IPS-NIHi7 (cell line): ENCODE results near the gene C6orf89.

Source experiments
- DNase-seq: peaks from one replicate; pipeline ENCODE4 v3.0.0; 2012; ENCODE audit warnings: mixed read lengths; ENCODE audit errors: extremely low spot score

C6orf89 gene

DNA sequence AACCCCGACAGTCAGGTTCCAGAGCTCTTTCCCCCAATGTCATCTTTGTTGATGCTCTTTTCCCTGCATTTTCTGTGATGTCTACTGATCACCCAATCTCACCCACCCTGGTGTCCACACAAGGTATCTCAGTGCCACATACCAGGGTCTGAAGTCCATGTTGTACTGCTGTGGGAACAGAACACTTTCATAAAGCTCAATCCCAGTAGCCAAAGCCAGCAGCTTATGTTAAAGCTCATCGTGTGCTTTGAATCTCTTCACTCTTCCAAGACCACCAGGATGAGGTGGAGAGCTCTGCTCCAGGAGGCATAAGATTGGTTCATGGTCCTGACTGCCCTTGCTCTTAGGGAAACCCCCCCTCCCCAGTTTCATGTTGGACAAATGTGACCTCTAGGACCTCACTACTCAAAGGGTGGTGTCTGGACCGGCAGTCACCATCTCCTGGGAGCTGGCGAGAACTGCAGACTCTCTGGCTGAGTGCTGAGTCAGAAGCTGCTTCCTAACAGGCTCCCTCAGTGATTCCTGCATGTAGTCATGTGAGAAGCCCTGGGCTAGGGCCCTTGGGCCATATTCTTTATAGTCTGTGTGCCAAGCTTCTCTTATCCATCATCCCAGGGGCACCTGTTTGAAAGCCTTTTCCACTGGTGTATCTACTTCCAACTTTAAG lies 33.1 kb upstream of the C6orf89 start:
- no peak for DNase-seq

DNA sequence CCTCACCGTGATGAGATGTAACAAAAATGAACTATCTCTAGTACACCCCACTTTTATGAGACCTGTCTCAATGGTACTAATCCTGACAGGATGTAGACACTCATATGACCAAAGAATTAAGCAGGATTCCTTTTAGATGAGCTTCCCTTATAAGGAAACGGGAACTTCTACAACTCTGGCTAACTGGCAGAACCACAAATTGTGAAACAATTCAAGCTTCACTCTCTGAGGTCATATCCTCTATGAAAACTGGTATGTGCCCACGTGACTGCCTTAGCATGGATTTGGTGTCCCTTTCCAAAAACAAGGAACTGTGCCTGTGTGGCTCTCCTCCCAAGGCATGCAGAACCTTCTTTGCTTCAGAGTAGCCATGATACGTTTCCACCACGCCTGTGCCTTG lies 32.4 kb upstream of the C6orf89 start:
- no peak for DNase-seq

DNA sequence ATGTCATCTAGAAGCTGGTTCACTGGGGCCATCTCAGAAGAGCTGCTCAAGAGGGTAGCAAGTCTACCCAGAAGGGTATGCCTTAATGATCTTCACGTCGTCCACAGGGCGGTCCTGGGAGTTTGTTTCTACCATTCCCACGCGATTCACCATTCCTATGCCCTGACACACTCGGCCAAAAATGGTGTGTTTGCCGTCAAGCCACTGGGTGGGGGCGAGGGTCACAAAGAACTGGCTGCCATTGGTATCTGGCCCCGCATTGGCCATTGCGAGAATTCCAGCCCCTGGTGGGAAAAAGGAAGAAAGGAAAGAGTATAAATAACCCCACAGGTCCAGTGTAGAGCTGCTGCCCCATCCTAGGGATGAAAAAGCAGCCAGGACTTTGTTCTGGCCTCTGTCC lies 30.0 kb upstream of the C6orf89 start:
- DNase-seq, result no peak

DNA sequence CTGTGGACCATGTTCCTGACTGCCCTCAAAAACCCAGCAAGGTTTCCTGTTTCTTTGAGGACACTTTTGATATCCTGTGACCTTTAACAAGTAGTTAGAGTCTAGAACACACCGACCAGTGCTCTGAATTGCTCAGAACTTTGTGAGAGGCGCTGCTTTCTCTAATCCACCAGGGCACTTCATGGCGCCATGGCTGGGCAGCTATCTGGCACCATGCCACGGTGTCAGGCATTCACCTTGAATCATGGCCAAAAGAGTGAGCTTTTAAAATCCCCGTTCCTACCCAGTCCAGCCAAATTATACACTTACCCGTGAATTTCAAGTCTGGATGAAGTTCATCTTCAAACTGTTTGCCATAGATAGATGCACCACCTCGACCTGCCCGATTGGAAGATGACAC lies 29.5 kb upstream of the C6orf89 start:
- no peak for DNase-seq

DNA sequence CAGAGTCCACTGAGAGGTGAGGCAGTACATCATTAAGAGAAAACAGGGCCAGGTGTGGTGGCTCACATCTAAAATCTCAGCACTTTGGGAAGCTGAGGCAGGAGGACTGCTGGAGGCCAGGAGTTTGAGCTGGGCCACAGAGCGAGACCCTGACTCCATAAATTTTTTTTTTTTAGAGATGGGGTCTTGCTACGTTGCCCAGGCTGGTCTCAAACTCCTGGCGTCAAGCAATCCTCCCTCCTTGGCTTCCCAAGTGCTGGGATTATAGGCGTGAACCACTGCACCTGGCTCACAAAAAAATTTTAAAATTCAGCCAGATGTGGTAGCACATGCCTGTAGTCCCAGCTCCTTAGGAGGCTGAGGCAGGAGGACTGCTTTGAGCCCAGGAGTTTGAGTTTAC lies 28.4 kb upstream of the C6orf89 start:
- DNase-seq, result no peak

DNA sequence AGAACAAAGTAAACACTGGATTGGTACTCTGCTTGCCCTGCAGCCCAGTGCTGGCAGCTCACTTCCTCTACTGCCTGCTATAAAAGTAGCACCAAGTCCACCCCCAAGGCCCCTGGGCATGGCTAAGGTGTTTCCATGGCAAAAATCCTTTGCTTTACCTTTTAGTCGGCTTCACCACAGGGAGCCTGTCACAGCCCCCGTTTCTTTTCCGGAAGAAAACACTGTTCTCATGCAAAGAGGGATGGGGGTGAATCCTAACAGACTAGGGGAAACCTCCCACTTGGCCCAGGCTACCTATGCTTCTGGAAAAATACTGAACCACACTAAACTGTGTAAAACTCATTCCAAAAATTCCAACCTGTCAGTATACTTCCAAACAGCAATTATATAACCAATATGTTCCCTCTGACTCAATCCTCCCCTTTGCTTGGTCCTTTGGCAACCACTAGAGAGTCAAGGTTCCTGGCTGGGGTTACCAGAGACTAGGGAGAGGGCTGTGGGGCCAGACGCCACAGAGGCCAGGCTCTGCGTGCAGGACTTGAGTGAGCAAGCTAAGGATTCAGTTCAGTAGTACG lies 27.3 kb upstream of the C6orf89 start:
- DNase-seq, result peak; percentile 66

DNA sequence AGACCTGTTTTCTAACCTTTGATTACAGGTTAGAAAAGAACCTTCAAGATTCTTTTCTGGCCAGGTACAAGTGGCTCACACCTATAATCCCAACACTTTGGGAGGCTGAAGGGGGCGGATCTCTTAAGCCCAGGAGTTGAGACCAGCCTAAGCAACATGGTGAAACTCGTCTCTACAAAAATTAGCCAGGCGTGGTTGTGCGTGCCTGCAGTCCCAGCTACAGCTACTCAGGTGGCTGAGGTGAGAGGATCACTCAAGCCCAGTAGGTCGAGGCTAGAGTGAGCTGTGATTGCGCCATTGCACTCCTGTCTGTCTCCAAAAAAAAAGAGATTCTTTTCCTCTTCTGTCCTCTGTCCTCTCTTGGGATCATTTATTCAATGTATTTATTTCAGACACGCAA lies 25.6 kb upstream of the C6orf89 start:
- no peak for DNase-seq

DNA sequence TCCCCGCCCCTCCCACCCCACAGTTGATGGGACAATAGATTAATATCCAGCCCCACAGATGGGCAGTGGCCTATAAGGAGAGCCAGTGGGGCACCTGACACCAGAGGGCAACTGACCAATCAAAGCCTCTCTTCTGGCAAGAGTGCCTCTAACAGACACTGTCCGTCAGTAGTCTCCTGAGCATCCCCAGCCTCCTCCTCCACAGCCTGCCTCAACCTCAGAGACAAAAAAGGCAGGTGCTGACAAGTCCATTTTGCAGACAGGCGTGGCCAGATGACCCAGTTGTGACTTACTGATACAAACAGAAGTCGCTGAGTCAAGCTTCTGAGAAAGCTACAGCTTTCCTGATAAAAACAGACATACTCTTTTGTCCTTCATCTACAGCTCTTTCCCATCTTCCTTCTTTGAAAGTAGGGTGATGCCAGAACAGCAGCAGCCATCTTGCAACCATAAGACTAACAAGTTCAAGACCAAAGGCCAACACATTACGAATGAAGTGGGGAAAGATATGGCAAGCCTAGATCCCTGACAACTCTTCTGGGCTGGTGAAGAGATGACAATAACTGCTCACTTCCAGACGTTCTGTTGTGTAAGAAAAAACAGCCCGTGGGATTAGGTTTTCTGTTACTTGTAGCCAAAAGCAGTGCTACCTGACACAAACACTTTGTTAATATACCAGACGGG lies 23.4 kb upstream of the C6orf89 start:
- DNase-seq, result no peak

DNA sequence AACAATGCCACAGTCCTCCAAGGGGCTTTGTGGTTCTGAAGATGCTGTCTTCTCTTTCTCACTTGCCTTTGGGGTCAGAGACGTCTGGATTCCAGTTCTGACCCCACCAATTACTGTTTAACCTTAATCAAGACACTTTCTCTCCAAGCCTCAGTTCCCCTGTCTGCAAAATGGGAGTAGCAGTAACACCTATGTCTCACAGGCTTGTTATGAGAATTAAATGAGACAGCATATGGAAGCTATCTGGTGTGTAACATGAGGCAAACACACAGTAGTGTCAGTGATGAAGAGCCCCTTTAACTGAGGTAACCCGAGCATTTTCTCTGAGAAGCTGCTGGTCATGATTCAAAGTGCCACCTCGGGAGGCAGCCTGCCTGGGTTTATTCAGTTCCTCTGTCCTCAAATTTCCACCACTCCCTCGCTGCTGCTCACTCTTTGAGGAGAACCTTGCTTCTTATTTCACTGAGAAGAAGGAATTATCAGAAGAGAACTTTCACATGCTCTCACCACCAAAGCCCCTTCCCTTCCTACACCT lies 22.8 kb upstream of the C6orf89 start:
- no peak for DNase-seq

DNA sequence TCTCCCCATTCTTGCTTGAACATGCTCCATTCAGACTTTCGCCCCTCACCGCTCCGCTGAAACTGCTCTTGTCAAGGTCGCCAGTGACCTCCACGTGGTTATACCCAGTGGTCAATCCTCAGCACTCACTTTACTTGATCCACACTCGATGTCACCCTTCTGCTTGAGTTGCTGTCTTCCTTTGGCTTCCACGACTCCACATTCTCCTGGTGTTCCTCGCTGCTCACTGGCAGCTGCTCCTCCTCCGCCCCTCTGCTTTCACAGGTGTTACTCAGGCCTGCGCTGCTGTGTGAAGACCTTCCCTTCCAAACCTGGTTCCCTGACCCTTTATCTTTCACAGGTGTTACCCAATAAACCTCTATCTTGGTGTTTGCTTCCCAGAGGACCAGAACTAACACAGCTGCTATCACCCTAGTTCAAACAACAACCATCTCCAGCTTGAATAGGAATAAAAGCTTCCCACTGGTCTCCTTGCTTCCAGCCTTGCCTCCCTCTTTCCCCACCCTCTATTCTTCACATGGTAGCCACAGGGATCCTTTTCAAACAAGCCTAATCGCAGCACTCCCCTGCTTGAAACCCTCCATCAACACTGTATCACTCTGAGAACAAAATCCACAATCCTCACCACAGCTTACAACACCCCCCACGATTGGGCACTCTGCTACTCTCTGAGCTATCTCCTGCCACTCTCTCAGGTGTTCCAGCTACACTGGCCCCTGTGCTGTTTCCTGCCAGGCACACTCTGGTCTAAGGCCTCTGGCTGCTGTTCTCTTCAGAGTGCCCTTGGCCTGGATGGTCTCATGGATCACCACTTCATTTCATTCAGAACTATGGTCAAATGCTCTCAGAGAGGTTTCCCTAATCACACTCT lies 21.8 kb upstream of the C6orf89 start:
- no peak for DNase-seq

DNA sequence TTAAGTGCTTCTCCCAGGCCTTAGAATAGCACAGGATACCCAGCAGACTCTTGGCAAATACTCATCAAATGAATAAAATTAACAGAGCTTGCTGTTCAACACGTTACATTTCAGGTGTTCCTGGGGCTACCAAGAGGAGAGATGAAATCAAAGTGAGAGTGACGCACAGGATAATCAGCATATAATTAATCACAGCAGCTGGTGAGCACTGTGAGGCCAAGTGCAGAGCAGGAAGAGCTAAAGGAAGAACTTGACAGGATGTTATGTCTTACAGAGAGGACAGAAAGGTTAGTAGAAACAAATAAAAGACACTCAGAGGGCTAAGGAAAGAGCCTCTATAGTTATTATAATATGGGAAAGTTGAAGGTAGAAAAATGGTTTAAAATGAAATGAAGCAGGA lies 19.9 kb upstream of the C6orf89 start:
- no peak for DNase-seq

DNA sequence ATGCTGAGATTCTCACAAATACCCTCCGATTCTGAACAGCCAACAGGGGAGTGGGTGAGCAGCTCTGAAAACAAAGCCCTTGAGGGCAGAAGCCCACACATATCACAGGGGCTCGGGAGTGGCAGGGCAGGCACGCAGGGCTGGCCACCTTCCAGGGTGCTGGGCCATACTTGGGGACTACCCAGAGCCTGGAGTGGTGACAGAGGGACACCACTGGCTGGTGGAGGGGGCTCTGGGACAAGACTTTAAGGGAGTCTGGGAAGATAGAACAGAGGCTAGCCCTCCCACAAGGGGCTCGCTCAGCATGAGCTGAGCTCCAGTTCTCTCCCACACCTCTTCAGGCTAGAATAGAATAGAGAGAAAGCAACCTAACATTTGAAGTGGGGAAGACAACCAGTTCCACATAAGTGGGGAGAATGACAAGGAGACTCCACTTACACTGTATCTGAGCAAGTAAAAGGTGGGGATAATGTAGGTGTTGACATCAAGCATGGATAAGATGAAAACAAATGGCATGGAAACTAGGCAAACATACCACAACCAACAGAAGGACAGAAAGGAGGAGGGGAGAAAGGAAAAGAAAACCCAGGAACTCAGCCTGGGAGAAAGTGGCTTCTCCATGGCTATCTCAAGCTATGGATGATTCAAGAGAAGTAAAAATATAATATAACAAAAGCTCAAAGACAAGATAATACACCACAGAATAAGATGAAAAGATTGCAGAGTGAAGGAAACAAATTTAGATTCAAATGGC lies 18.1 kb upstream of the C6orf89 start:
- no peak for DNase-seq

DNA sequence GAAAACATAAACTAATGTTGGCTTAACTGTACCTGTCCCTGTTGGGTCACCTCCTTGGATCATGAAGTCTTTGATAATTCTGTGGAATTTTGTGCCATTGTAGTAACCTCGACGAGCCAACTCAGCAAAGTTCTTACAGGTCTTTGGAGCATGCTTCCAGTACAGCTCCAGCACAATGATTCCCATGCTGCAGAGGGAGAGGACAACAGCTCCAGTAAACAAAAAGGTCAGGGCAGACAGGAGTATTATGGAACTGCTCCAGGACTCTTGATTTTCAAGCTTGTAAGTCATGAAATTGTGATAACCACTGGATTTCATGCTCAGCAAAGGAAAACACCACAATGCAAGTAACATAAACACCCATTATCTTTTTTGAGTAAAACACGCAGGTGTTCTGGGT lies 14.1 kb upstream of the C6orf89 start:
- no peak for DNase-seq

DNA sequence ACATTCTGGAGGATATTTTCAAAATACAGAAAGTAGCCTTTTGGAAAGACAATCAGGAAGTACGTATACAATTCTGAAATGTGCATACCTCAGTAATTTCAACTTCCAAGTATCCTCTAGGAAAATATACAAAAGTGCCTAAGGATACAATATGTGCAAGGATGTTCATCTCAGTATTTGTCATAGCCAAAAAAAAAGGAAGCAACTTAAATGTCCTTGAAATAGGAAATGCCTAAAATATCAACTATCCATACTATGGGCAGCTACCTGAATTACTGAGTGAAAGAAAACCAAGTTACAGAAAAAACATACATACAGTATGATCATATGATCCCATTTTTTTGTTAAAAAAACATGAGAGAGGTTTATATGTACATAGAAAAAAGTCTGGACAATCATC lies 12.6 kb upstream of the C6orf89 start:
- DNase-seq, result no peak

DNA sequence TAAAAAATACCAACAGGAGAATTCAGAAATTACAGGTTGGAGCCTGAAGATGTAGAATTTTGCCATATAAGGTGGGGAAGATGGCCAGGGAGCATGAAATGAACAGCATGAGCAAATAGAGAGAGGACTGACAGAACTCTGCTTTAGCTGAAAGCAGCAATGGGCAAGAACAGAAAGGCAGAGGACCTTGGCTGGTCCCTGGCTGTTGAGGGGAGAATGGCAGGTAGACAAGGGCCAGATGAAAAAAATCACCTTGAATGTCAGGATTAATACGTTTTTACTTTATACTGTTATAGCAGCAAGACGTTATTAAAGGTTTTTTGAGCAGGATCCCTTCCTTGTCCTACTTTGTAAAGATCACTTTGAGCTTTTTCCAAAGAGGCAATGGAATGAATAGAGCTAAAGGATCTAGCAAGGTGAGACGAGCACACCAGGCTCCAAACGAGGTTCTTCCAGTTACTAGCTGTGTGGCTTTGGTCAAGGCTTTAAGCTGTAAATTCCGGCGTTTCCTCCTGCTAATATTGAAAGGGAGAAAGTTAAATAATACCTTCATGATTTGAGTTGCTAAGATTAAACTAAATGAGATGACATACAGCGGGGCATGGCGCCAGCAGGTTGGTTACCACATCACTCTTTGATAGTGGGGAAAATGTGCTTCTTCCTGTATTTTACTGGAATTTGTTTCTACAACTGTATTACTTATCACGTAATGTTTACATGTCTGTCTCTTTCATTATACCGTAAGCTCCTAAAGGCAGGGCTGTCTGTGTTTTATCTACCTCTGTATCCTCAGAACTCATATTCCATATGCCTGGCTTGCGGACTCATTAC lies 11.9 kb upstream of the C6orf89 start:
- peak; percentile 40 for DNase-seq

DNA sequence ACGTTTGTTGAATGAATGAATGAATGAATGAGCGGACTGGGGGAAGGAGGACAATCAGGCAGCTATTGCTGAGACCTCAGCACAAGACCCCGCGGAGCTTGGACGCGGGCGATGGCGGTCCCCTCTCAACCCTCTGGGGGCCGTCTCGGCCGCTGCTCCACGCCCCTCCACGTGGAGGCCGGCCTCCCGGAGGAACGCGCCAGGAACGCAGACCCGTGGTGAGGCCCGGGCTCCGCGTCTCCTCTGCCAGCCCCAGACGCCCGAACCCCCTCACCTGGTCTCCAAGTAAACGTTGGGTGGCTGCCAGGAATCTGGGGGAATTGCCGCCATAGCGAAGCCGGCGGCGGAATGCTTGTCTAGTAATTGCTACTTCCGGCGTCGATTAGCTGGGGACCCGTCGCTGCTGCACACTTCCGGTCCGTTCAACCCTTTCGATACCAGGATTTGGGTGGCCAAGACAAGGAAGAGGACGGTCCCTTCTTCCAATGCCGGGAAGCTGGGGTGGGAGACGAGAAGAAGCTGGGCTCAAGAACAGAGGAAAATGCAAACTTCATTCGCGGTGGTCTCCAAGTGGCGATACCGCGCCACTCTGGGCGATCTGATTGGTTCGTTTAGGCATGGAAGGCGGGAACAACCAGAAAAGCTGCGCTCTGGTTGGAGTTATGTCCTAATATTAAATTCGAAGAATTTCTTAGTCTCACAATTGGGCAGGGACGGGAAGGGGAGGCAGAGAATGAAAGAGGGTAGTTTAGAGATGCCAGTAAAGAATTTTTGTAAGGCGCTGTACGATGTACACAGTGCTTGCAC lies 11.1 kb upstream of the C6orf89 start, which contains the start of gene PPIL1:
PPIL1 (minus strand) TSS at position 361 of the 807 bp plus-strand sequence; CDS start at position 330, 31 bp downstream.
- peak; percentile 89 for DNase-seq

DNA sequence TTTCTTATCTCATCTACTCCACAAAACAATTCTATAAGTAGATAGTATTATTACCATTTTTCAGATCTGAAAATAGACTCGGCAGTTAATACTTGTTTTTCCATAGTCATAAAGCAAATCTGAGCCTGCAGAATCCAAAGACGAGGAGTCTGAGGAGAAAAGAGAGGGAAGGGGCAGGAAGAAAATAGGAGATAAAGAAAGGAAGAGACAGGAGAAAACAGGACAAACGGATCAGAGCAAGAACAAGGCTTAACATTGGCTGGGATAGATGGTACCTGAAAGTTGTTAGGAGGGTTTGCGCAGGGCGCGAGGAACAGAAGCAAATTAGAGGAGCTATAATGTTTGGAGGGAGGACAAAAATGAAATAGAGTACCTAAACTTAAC lies 10.5 kb upstream of the C6orf89 start:
- no peak for DNase-seq

DNA sequence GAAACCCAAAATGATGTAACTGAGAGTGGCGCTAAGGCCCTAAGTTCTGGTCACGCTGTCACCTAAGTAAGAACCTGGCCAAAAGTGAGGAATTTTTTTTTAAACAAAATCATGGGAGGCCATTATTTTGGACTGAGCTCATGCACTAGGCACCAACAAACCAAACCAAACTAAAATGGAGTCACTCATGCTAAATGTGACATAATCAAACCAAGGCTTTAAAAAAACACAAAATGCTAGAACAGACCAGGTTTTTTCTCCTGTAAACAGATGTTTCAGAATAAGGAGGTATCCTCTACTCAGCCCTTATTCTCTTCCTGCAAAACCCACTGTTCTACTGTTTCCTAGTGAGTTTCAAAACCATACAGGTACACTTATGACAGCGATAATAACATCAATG lies 1.1 kb upstream of the C6orf89 start:
- no peak for DNase-seq

DNA sequence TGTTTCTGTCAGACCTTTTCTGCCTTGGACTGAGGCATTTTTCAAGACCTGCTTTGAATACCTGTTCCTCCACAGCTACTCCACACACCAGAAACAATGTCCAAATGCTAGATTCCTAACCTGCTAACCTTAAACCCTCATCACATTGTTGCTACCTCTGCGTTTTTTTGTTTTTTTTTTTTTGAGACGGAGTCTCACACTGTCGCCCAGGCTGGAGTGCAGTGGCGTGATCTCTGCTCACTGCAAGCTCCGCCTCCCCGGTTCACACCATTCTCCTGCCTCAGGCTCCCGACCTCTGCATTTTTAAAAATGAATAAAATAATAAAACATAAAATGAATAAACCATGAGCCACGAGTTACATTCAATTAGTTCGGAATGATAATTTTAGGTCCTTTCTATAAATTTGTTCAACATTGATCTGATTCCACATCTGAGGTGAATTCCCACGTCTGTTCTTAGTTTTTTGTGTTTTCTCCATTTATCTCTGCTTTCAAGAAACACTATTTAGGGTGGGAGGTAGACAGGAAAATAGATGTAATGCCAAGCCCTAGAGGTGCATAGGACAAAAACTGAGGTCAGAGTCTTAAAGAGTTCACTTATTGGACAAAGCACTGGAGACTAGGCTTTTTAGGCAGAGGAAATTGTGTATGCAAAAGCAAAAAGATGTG lies 1.3 kb downstream of the C6orf89 start:
- no peak for DNase-seq
